H9 (cell line): ENCODE data around the gene LRMDA. TPM values are rescaled to one million over a fixed set of nuclear protein-coding genes. Genes with fewer than 3 reads are reported as not detected.

Experiments
- DNase-seq: peaks from one replicate; pipeline ENCODE4 v3.0.0-alpha.2; 2017
- H2AFZ ChIP-seq: one replicate; pipeline ENCODE4 v1.6.1; 2013; ENCODE audit warnings: mild to moderate bottlenecking, low read length, control low read depth, moderate library complexity
- H2AK5ac ChIP-seq: 2 replicates; pipeline ENCODE4 v1.6.1; 2013; ENCODE audit warnings: low read length, control low read depth, mixed read lengths; ENCODE audit not compliant: insufficient read length
- H2BK120ac ChIP-seq: one replicate; pipeline ENCODE4 v1.6.1; 2013; ENCODE audit warnings: low read depth, mild to moderate bottlenecking, low read length, control low read depth, inconsistent platforms; ENCODE audit not compliant: poor library complexity, severe bottlenecking
- H2BK12ac ChIP-seq: 2 replicates; pipeline ENCODE4 v1.6.1; 2013; ENCODE audit warnings: low read length, control low read depth, mixed read lengths, low read depth; ENCODE audit not compliant: insufficient read length
- H2BK15ac ChIP-seq: 2 replicates; pipeline ENCODE4 v1.6.1; 2013; ENCODE audit warnings: low read depth, low read length, control low read depth
- H2BK20ac ChIP-seq: one replicate; pipeline ENCODE4 v1.6.1; 2013; ENCODE audit warnings: low read depth, mild to moderate bottlenecking, low read length, control low read depth, inconsistent platforms; ENCODE audit not compliant: poor library complexity, severe bottlenecking
- H2BK5ac ChIP-seq: 2 replicates; pipeline ENCODE4 v1.6.1; 2013; ENCODE audit warnings: low read length, control low read depth, mixed read lengths; ENCODE audit not compliant: insufficient read length
- H3K14ac ChIP-seq: 2 replicates; pipeline ENCODE4 v1.6.1; 2013; ENCODE audit warnings: low read length, control low read depth; ENCODE audit not compliant: insufficient read depth
- H3K18ac ChIP-seq: 2 replicates; pipeline ENCODE4 v1.6.1; 2013; ENCODE audit warnings: low read depth, mild to moderate bottlenecking, mixed read lengths, low read length, control low read depth; ENCODE audit not compliant: insufficient read length
- H3K23ac ChIP-seq: 2 replicates; pipeline ENCODE4 v1.6.1; 2013; ENCODE audit warnings: low read length, control low read depth, mixed read lengths, low read depth; ENCODE audit not compliant: insufficient read length
- H3K23me2 ChIP-seq: 2 replicates; pipeline ENCODE4 v1.6.1; 2013; ENCODE audit warnings: low read depth, mild to moderate bottlenecking, mixed read lengths, low read length, control low read depth; ENCODE audit not compliant: insufficient read length, poor library complexity, severe bottlenecking
- H3K27ac ChIP-seq: 2 replicates; pipeline ENCODE4 v1.5.1; 2013; ENCODE audit warnings: low read length, control low read depth, mixed read lengths, low read depth; ENCODE audit not compliant: insufficient read length
- H3K27me3 ChIP-seq: 2 replicates; pipeline ENCODE4 v1.6.1; 2013; ENCODE audit warnings: low read length, control low read depth, inconsistent platforms; ENCODE audit not compliant: insufficient read depth
- H3K4ac ChIP-seq: 2 replicates; pipeline ENCODE4 v1.6.1; 2013; ENCODE audit warnings: low read depth, mild to moderate bottlenecking, control low read depth, inconsistent platforms, low read length, moderate library complexity
- H3K4me1 ChIP-seq: 2 replicates; pipeline ENCODE4 v1.6.1; 2013; ENCODE audit warnings: low read length, control low read depth, inconsistent platforms; ENCODE audit not compliant: insufficient read depth
- H3K4me2 ChIP-seq: 2 replicates; pipeline ENCODE4 v1.6.1; 2013; ENCODE audit warnings: low read length, control low read depth, mixed read lengths; ENCODE audit not compliant: insufficient read length, insufficient read depth
- H3K56ac ChIP-seq: 2 replicates; pipeline ENCODE4 v1.6.1; 2013; ENCODE audit warnings: low read depth, mild to moderate bottlenecking, mixed read lengths, low read length, control low read depth; ENCODE audit not compliant: insufficient read length
- H3K79me1 ChIP-seq: 2 replicates; pipeline ENCODE4 v1.6.1; 2013; ENCODE audit warnings: low read depth, mild to moderate bottlenecking, moderate library complexity, low read length, control low read depth, inconsistent platforms; ENCODE audit not compliant: insufficient read depth, poor library complexity, severe bottlenecking
- H3K79me2 ChIP-seq: 2 replicates; pipeline ENCODE4 v1.6.1; 2013; ENCODE audit warnings: low read length, control low read depth, inconsistent platforms; ENCODE audit not compliant: insufficient read depth
- H3K9ac ChIP-seq: 2 replicates; pipeline ENCODE4 v1.6.1; 2013; ENCODE audit warnings: low read length, control low read depth, mixed read lengths; ENCODE audit not compliant: insufficient read length; ENCODE audit errors: extremely low read depth
- H3K9me3 ChIP-seq: one replicate; pipeline ENCODE4 v1.6.1; 2013; ENCODE audit warnings: low read depth, low read length, inconsistent platforms; ENCODE audit not compliant: control insufficient read depth
- H3T11ph ChIP-seq: one replicate; pipeline ENCODE4 v1.6.1; 2013; ENCODE audit warnings: mild to moderate bottlenecking, low read length, control low read depth, inconsistent platforms
- H4K20me1 ChIP-seq: one replicate; pipeline ENCODE4 v1.6.1; 2013; ENCODE audit not compliant: control insufficient read depth, insufficient read length, insufficient read depth
- H4K5ac ChIP-seq: 2 replicates; pipeline ENCODE4 v1.6.1; 2013; ENCODE audit warnings: low read depth, mild to moderate bottlenecking, mixed read lengths, low read length, control low read depth; ENCODE audit not compliant: insufficient read length
- H4K8ac ChIP-seq: replicated peaks from 2 replicates; pipeline ENCODE4 v1.6.1; 2013; ENCODE audit warnings: low read length, control low read depth, mixed read lengths, low read depth; ENCODE audit not compliant: insufficient read length
- H4K91ac ChIP-seq: 2 replicates; pipeline ENCODE4 v1.6.1; 2013; ENCODE audit warnings: low read depth, mild to moderate bottlenecking, moderate library complexity, mixed read lengths, low read length, control low read depth; ENCODE audit not compliant: insufficient read length
- H3K27ac Mint-ChIP-seq, 3 experiments: 2 replicates in 2 of 3; 3 replicates in 1 of 3; pipeline ENCODE4 v1.8.0; 2020 to 2021; ENCODE audit warnings: mixed read lengths in 3 of 3, mild to moderate bottlenecking in 1 of 3, moderate library complexity in 1 of 3
- H3K27me3 Mint-ChIP-seq: 2 replicates; pipeline ENCODE4 v1.8.0; 2021; ENCODE audit warnings: low read depth, mild to moderate bottlenecking, moderate library complexity, mixed read lengths
- H3K36me3 Mint-ChIP-seq, 3 experiments: 2 replicates in 2 of 3; 3 replicates in 1 of 3; pipeline ENCODE4 v1.8.0; 2020 to 2021; ENCODE audit warnings: low read depth in 3 of 3, mixed read lengths in 3 of 3; ENCODE audit not compliant: insufficient read depth in 1 of 3
- H3K4me1 Mint-ChIP-seq, 2 experiments: 2 replicates each; pipeline ENCODE4 v1.8.0; 2020; ENCODE audit warnings: mixed read lengths in 2 of 2
- H3K4me3 Mint-ChIP-seq, 2 experiments: 2 replicates in 1 of 2; 3 replicates in 1 of 2; pipeline ENCODE4 v1.8.0; 2020 to 2021; ENCODE audit warnings: mild to moderate bottlenecking in 2 of 2, mixed read lengths in 2 of 2, moderate library complexity in 1 of 2
- H3K9me3 Mint-ChIP-seq, 2 experiments: 2 replicates in 1 of 2; 3 replicates in 1 of 2; pipeline ENCODE4 v1.8.0; 2020; ENCODE audit warnings: mild to moderate bottlenecking in 2 of 2, mixed read lengths in 2 of 2, moderate library complexity in 1 of 2
- WGBS: extraction: QIAGEN DNeasy Blood & Tissue Kit; methylation state at CpG from one replicate; pipeline ENCODE4 v1.1.7; 2013; ENCODE audit warnings: missing lambda C conversion rate, low lambda C conversion rate, mixed read lengths; ENCODE audit not compliant: insufficient read length; ENCODE audit errors: extremely low coverage; 5-methylcytosine and 5-hydroxymethylcytosine counted together
- total RNA-seq: library from RNA; stranded (reverse); gene quantifications from 2 replicates; pipeline ENCODE4 v1.2.1, GENCODE V29; 2021
- TF ChIP-seq, protein P1 (sequence below): fragments of 200-600 bp; sonication (generic); conservative IDR thresholded peaks from 3 replicates; pipeline ENCODE4 v1.8.0; 2021; ENCODE audit warnings: antibody characterized with exemption, mild to moderate bottlenecking

LRMDA gene
- total RNA-seq, 1 experiment from 2014 or later, result 1.8 TPM

DNA sequence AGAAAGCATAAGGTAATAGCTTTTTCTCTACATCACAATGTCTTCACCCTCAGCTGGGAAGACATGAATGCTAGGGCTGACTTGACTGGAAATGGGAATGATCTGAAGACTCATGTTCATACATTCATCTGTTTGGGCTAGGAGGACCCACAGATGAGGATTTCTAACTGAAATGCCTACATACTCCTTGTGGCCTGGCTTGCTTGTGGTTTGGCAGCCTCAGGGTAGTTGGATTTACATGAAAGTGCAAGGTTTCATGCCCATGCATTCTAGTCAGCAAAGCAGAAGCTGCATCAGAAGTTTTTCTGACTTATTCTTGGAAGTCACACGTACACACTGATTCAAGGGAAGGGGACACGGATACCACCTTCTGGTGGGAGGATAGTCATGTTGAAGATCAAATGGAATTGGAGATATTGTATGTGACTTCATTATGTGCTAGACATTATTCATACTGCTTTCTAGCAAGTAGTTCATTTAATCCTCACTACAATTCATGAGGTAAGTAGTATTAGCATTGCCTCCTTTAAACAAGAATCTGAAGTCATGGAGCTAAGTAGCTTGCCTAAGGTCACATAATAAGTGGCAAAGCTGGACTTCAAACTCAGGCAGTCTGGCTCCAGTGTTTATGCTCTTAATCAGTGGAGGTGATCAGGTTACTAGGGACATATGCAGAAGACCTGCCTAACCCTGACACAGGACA, 957.0 kb downstream of the LRMDA start:
- no peak for DNase-seq
- H3K27ac Mint-ChIP-seq, result no peak overlapping the region
- H3K27me3 Mint-ChIP-seq, result no peaks in the 10 kb centered on the region

More for the DNA sequence above, 957.0 kb downstream of the LRMDA start:
- no peaks in the 10 kb centered on the region for H3K23me2 ChIP-seq
- no peaks in the 10 kb centered on the region for H3K9me3 ChIP-seq
- H3K4ac ChIP-seq, result no peak overlapping the region
- no CpG with 5 or more reads among the region's 2 CpGs for WGBS
- H3K36me3 Mint-ChIP-seq, result no peaks in the 10 kb centered on the region; a peak in 1 of 7 replicates
- no peak overlapping the region for H3K23ac ChIP-seq
- TF ChIP-seq, protein P1, sequence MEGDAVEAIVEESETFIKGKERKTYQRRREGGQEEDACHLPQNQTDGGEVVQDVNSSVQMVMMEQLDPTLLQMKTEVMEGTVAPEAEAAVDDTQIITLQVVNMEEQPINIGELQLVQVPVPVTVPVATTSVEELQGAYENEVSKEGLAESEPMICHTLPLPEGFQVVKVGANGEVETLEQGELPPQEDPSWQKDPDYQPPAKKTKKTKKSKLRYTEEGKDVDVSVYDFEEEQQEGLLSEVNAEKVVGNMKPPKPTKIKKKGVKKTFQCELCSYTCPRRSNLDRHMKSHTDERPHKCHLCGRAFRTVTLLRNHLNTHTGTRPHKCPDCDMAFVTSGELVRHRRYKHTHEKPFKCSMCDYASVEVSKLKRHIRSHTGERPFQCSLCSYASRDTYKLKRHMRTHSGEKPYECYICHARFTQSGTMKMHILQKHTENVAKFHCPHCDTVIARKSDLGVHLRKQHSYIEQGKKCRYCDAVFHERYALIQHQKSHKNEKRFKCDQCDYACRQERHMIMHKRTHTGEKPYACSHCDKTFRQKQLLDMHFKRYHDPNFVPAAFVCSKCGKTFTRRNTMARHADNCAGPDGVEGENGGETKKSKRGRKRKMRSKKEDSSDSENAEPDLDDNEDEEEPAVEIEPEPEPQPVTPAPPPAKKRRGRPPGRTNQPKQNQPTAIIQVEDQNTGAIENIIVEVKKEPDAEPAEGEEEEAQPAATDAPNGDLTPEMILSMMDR, result no peak
- H3K4me1 ChIP-seq, result no peaks in the 10 kb centered on the region
- no peaks in the 10 kb centered on the region; a peak in 1 of 5 replicates for H3K9me3 Mint-ChIP-seq
- H3K79me1 ChIP-seq, result no peaks in the 10 kb centered on the region
- H3K4me1 Mint-ChIP-seq, result no peaks in the 10 kb centered on the region
- H3K18ac ChIP-seq, result no peak overlapping the region
- H3T11ph ChIP-seq, result no peak overlapping the region
- H2BK20ac ChIP-seq, result no peak overlapping the region
- no peak overlapping the region for H2BK12ac ChIP-seq
- H3K56ac ChIP-seq, result no peak overlapping the region
- no peaks in the 10 kb centered on the region for H3K27me3 ChIP-seq
- H4K91ac ChIP-seq, result no peak overlapping the region
- H4K20me1 ChIP-seq, result no peaks in the 10 kb centered on the region
- H3K79me2 ChIP-seq, result no peaks in the 10 kb centered on the region
- no peak overlapping the region for H3K4me2 ChIP-seq
- no peak overlapping the region for H2BK120ac ChIP-seq
- H2AK5ac ChIP-seq, result no peak overlapping the region
- H3K14ac ChIP-seq, result no peak overlapping the region
- no peak overlapping the region for H3K27ac ChIP-seq
- no peak overlapping the region for H2AFZ ChIP-seq
- no peak overlapping the region for H4K5ac ChIP-seq
- no peak overlapping the region for H4K8ac ChIP-seq
- H3K4me3 Mint-ChIP-seq, result no peak overlapping the region
- no peak overlapping the region for H2BK5ac ChIP-seq
- no peak overlapping the region for H2BK15ac ChIP-seq
- H3K9ac ChIP-seq, result no peak overlapping the region
